RPMI7951 (cell line): Measurements from ENCODE around the gene MAP1LC3A. TPM values are rescaled to one million over a fixed set of nuclear protein-coding genes. Genes with fewer than 3 reads are reported as not detected.

Experiments used
- DNase-seq: peaks from one replicate; pipeline ENCODE4 v3.0.0-alpha.2; 2012; ENCODE audit warnings: low read depth
- total RNA-seq: library from RNA; depleted of rRNA; stranded (reverse); fragments of >200 nt; shearing (Covaris generic); gene quantifications from 2 replicates; pipeline ENCODE4 v1.2.3, GENCODE V29; 2014

MAP1LC3A gene
- total RNA-seq, 1 experiment from 2014 or later, result 32.2 TPM

GRCh38 chr20:34529742-34530141, 28.8 kb upstream of the MAP1LC3A start:
- no peak for DNase-seq

- DNase-seq, result no peak
Observed at GRCh38 chr20:34530342-34530741, 28.2 kb upstream of the MAP1LC3A start.

DNA sequence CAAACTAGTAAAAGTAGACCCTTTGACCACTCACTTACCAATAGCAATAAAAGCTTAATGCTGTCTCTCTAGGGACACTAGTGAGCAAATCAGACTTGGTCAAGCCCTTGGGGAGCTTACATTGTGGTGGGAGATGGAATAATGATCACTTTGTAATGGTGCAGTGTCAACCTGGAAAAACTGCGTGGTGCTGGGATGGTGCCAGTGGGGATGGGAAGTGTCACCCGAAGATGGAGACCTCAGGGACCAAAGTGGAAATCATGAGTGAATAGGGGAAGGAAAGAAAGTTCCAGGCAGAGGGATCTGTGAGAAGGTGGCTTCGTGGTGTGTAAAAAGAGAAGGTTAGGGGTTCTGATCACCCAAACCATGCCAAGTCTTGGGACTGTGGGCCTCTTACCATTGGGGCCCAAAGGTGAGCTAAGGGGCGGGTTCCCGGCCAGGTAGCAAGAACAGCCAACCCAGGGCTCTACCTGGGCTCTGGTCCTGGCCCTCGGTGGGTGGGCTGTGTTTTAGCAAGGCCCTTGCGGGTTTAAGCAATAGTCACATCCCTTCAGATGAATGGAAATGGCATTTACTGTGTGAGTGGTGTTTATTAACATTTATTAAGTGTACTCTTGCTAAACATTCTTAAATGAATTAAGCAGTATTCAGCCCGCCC, 26.8 kb upstream of the MAP1LC3A start:
- no peak for DNase-seq

- no peak for DNase-seq
Observed at GRCh38 chr20:34532320-34532719, 26.2 kb upstream of the MAP1LC3A start.

GRCh38 chr20:34532756-34533155, 25.8 kb upstream of the MAP1LC3A start:
- DNase-seq, result no peak

DNA sequence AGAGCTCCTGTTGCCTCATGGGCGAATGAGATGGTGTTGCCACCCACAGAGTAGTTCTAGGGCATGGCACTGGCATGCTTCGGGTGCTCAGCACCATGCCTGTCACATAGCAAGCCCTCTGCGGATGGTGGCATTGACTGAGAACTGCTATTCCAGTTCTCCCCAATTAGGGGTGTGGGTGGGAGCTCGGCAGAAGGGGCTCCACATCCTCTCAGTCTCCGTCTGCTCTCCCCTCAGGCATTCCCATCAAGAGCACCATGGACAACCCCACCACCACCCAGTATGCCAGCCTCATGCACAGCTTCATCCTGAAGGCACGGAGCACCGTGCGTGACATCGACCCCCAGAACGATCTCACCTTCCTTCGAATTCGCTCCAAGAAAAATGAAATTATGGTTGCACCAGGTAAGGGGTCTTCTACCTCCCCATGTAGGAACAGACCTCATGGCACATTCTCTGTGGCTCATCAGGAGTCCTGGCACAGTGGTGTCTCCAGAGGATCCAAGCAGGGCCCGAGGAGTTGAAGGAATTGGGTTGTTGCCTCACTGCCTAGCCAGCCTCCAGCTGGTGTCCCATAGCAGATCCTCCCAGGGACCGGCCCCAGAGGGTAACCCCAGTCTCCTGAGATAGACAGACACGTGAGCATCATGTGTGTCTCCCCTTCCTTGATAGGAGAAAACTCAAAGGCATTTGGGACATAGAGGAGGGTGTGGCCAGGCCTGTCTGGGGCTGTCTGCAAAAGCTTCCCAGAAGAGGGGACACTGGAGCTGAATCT, 23.9 kb upstream of the MAP1LC3A start:
- no peak for DNase-seq

DNA sequence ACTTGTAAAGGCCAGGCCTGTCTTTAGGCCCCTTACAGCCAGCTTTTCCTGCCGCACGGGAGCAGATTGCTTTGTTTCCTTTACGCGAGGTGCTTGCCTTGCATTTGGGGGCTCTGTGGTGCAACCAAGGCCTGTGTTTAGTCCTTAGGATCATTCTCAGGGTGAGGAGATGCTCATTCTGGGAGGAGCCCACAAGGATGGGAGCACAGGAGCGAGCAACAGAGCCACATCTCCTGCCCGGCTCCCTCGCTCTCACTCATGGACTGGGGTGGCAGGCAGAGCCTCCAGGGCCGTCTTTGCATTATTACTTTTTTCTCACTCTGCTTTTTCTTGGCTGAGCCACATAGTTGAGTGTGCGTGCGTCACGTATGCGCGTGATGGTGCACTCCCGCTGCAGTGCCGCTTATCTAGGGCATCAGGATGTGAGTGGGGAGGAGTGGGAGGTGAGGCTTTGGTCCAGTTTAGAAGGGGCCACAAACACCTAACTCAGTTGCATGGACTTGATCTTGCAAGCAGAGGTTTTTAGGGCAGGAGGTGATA, 23.1 kb upstream of the MAP1LC3A start:
- DNase-seq, result no peak

DNA sequence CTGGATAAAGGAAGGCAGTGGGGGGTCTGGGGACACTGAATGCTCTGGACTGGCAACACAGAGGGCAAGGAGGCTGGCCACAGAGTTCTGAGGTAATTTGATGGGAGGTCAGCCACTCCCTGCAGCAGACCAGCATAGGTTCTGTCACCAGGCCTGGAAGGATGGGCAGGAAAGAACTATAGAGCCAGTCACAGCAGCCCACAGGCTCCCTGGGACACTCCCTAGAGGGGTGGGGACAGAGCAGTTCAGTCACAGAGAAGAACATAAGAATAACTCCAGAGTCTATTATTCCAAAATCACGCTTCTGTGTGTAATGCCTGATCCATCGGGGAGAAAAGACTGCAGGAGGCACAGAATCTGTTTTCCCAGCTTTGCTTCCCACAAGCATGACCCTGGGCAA, 22.7 kb upstream of the MAP1LC3A start:
- no peak for DNase-seq

- DNase-seq, result no peak
Observed at GRCh38 chr20:34536798-34537394, 21.6 kb upstream of the MAP1LC3A start.

- no peak for DNase-seq
Observed at GRCh38 chr20:34537651-34538050, 20.9 kb upstream of the MAP1LC3A start.

DNA sequence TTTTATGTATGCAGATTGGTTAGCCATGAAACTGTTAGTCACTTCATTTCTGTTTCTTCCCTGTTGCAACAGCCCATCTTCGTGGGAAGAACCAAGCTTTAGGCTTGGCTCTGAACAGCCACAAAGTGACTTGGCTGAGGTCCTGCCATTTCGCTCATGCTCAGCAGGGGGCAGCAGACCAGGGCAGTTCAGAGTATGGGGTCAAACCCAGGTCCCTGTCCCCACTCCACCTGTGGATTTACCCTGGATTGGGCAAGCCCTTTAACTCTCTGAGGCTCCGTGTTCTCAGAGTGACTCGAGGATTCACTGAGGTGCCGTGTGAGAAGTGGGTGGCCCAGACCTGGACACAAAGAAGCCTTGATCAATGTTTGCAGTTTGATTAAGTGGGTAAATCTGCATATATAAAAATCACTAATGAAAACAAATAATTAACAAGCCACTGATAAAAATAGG, 19.8 kb upstream of the MAP1LC3A start:
- DNase-seq, result peak; percentile 44

DNA sequence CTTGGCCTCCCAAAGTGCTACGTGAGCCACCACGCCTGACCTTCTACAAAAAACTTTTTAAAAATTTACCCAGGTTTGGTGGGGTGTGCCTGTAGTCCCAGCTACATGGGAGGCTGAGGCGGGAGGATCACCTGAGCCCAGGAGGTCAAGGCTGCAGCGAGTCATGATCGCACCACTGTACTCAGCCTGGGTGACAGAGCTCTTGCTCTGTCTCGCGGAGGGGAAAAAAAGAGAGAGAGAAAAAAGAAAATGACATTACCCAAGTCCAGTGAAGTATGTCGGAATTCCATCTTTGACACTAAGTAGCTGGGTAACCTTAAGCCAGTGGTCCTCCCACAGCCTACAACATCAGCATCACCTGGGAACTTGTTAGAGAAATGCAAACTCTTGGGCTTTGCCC, 18.8 kb upstream of the MAP1LC3A start:
- DNase-seq, result no peak

DNA sequence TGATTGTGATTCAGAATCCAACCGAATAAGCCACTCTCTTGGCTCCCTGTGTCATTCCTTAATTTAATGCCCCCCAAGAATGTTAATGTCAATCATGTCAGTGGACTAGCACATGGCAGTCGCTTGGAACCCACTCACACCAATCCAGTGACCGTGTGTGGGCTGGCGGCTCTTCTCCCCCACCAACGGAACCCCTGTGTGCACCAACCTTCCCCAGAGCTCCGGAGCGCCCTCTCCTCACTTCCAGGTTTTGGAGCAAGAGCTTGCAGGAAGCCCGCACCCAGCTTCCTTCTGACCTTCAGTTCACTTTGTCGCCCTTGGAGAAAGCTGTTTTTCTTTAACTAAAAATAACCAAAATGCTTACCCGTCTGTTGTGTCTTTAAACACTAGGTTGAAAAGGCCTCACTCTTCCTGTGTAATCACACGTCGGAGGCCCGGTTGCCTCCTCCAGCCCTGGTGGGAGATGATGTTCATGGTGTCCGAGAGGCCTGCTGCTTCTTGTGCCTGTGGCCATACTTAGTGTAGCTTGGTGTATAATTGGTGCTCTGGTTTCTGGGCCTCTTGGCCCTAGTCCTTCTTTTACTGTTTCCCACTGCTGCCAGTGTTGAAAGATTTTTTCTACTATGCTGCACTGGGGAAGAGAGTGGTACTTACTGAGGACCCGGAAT, 17.8 kb upstream of the MAP1LC3A start:
- no peak for DNase-seq

DNA sequence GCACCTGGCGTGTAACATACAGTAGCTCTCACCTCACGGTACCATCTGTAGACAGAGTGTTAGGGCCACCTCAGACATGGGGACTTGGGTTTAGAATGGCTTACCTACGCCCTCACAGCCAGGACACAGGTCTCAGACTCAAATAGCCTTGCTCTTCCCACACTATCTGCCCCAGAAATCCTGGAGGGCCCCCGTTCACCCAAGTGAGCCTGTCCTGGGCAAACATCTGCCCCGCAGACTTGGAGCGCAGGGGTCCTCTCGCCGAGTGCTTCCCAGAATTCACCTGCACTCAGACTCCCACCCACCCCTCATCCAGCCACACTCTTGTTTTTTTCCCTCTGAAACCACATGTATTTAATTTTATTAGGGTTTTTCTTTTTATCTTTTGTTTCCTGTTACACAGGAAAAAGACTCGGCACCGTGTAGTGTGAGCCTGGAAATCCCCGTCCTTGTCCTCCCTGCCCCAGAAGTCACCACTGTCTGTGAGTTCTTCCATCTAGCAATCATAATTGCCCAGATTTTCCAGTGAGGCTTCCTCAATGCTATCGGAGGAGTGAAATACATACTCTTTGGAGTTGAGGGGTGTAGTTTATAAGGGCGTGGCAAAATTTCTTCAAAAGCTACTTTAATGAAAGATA, 17.1 kb upstream of the MAP1LC3A start:
- no peak for DNase-seq

DNA sequence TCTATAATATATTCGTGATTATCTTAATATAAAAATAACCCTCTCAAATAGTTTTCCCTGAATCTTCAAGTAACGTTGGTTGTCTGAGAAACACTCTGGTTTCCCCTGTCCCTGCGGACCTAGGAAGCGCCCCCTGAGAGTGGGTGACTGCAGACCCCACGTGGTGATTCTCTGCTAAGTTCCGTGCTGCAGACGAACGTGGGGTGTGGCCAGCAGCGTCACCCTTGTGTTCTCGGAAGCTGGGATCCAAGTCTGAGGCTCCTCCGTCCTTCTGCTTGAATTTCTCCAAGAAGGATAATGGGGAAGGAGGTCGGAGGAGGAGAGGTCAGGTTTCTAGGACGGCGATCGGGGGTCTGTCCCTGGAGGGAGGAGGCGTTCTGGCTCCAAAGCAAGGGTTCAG, 16.6 kb upstream of the MAP1LC3A start:
- DNase-seq, result no peak

GRCh38 chr20:34542439-34542838, 16.1 kb upstream of the MAP1LC3A start:
- no peak for DNase-seq

DNA sequence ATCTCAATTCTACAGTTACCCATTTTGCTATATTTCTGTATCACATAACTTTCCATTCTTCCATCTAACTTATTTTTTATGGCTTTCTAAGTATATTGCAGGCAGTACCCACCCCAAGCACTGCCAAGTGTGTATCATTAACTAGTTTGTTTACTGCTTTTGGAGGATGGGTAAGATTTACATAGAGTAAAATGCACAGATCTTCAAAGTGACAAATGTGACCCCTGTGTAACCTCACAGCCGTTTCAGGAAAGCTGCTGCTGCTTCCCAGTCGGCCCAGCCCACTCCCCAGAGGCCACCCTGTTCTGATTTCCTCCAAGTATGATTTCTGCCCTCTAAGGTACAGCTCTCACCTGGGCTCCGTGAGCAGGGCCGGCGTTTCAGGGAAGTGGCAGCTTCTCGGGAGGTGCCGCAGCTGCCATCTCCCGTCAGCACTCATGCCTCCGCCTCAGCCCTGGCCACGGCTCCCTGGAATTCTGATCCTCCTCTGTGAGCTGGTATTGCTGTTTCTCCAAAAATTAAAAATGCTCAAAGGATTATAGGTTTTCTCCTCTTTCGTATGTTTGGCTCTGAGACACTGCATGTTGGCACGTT, 15.0 kb upstream of the MAP1LC3A start:
- DNase-seq, result no peak

- no peak for DNase-seq
Observed at GRCh38 chr20:34544109-34544796, 14.3 kb upstream of the MAP1LC3A start.

GRCh38 chr20:34546751-34547181, 11.8 kb upstream of the MAP1LC3A start:
- DNase-seq, result no peak

DNA sequence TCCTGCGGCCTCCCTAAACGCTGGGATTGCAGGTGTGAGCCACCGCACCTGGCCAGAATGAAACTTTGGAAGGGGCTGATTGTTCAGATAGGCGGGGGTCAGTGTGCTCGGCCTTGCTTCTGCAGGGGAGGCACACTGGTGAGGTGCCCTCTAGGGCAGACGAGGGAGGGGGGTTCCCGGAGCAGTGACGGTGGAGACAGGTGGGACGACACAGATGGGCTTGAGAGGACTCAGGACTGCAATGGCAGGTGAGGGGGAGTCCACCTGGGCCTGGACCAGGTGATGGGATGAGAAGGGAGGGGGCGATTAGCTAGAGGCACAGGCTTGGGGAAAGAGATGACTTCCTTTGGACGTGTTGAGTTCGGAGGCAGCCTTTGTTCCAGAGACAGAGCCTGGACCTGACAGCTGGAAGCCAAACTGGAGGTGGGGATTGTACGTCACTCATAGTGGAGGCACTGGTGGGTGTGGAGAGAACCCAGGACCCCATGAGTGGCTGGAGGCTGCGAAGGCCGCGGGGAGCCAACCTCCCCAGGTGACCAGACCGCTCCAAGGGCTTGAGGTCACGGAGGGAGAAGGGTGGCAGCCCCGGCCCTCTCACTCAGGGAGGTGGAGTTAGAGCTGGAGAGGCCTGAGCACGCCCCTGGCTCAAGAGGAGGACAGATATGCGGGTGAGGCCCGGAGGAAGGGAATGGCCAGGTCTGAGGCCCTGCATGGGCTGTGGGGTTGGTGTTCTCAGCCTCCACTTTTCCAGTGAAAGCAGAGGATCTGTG, 10.5 kb upstream of the MAP1LC3A start:
- no peak for DNase-seq
